Measurements from ENCODE around the gene GRAMD1A. TPM values are rescaled to one million over a fixed set of nuclear protein-coding genes. Genes with fewer than 3 reads are reported as not detected.

GRAMD1A gene
- total and polyA plus RNA-seq, 9 of the 15 experiments (the other 6 are each of a cell fraction or from before 2014, with no cell fraction given), result 1.4 to 63.8 (median 38.5) TPM

DNA sequence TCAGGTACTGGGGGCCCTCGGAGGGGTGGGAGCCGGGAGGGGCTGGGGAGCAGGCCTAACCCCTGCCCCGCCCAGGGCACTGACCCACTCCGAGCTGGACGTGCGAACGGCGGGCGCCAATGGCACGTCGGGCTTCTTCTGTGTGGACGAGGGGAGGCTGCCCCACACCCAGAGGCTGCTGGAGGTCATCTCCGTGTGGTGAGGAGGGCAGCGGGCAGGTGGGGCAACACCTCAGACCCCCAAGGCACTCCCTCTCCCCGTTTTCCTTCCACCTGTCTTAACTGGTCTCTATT lies 59.6 kb downstream of the GRAMD1A start:
- H3K4me2 ChIP-seq (ENCODE audit: insufficient read depth, low read length), result no peak overlapping the region
- ChIA-PET POLR2A (no interaction called here), CTCF (ENCODE audit: low intra/inter-chr PET ratio) (no interaction called here)
- peaks cover 0 to 14% of the 10 kb centered on the region in 2 experiments; a peak in 2 of 5 replicates for H3K4me1 ChIP-seq (replicated peaks in 1 of 2; ENCODE audit: control insufficient read depth in 2 of 2, insufficient read depth in 2 of 2, low read length in 2 of 2)
- H3K27ac ChIP-seq (ENCODE audit: extremely low read depth, low read depth, low read length), result no peak overlapping the region
- peaks cover 2 to 20% of the 10 kb centered on the region in 2 experiments; a peak in 2 of 5 replicates for H3K27me3 ChIP-seq (ENCODE audit: control insufficient read depth in 2 of 2, insufficient read depth in 2 of 2, low read length in 2 of 2)
- no peak overlapping the region; a peak in 1 of 4 replicates for H3K9ac ChIP-seq (ENCODE audit: insufficient read depth in 1 of 2, low read depth in 2 of 2, low read length in 2 of 2)
- ATAC-seq, result no peak
- no peak for DNase-seq (ENCODE audit: extremely low read depth in 1 of 4, low spot score in 3 of 4)
- H4K20me1 ChIP-seq (replicated peaks; ENCODE audit: control insufficient read depth, insufficient read depth, low read length), result no peaks in the 10 kb centered on the region
- no peaks in the 10 kb centered on the region for H3K9me3 ChIP-seq (replicated peaks; ENCODE audit: control insufficient read depth, insufficient read depth, low read depth, low read length)
- no peak for FAIRE-seq
- H2AFZ ChIP-seq (ENCODE audit: low read depth, low read length), result no peak overlapping the region
- H3K4me3 ChIP-seq, result no peak overlapping the region
- no peaks in the 10 kb centered on the region for H3K36me3 ChIP-seq (ENCODE audit: control insufficient read depth, insufficient read depth, low read length)
- no peaks in the 10 kb centered on the region for H3K9me1 ChIP-seq (ENCODE audit: control insufficient read depth, insufficient read depth, low read length)
- 20% methylated on average over 8 of the region's 15 CpGs for WGBS (ENCODE audit: insufficient coverage, low coverage, missing lambda C conversion rate)
- BruUV-seq (replicated peaks), result no TSS peak
- no peaks in the 10 kb centered on the region for H3K79me2 ChIP-seq (ENCODE audit: control insufficient read depth, insufficient read depth, low read length)
- intact Hi-C loops (cut with micrococcal nuclease) (no loop called here), in situ Hi-C loops (cut with MboI) (no loop called here)
- TF ChIP-seq CBX5 (IDR thresholded peaks at IDR 0.05; ENCODE audit: borderline replicate concordance, low read depth) (no peak), SMC3 (conservative IDR thresholded peaks at IDR 0.05; ENCODE audit: insufficient read depth, low read depth, low read length) (no peak), HOMEZ (CRISPR knock-in tag; IDR thresholded peaks at IDR 0.05) (no peak), SNIP1 (IDR thresholded peaks at IDR 0.05; ENCODE audit: low read depth) (no peak), ZNF589 (CRISPR knock-in tag; IDR thresholded peaks at IDR 0.05; ENCODE audit: low read depth) (no peak), BCOR (IDR thresholded peaks at IDR 0.05) (no peak), ZNF655 (CRISPR knock-in tag; IDR thresholded peaks at IDR 0.05) (no peak), ELF4 (CRISPR knock-in tag; IDR thresholded peaks at IDR 0.05) (no peak), TBP (optimal IDR thresholded peaks at IDR 0.05; ENCODE audit: low read depth, low read length) (no peak), SMARCA4 (IDR thresholded peaks at IDR 0.05) (no peak), RERE (CRISPR knock-in tag; IDR thresholded peaks at IDR 0.05; ENCODE audit: borderline replicate concordance) (no peak), RBM25 (IDR thresholded peaks at IDR 0.05; ENCODE audit: low read depth, low read length, severe bottlenecking) (no peak), ZNF133 (CRISPR knock-in tag; IDR thresholded peaks at IDR 0.05) (no peak), THAP12 (CRISPR knock-in tag; IDR thresholded peaks at IDR 0.05) (no peak)
